IPS-18c (cell line): ENCODE data around the gene MFAP3L.
"Not testable (repeated sequence)": the region's sequence is repeated elsewhere in the genome, so short reads cannot be mapped to it uniquely, and the experiment has no call there.

Source experiments
- H3K4me3 ChIP-seq: 2 replicates; pipeline ENCODE4 v1.7.0; 2013; ENCODE audit warnings: low read depth, mild to moderate bottlenecking, low read length, moderate library complexity; ENCODE audit not compliant: insufficient read depth
- H3K9me3 ChIP-seq: one replicate; pipeline ENCODE4 v1.6.1; 2013; ENCODE audit warnings: mild to moderate bottlenecking, low read length, moderate library complexity; ENCODE audit not compliant: control insufficient read depth, insufficient read depth

MFAP3L gene

DNA sequence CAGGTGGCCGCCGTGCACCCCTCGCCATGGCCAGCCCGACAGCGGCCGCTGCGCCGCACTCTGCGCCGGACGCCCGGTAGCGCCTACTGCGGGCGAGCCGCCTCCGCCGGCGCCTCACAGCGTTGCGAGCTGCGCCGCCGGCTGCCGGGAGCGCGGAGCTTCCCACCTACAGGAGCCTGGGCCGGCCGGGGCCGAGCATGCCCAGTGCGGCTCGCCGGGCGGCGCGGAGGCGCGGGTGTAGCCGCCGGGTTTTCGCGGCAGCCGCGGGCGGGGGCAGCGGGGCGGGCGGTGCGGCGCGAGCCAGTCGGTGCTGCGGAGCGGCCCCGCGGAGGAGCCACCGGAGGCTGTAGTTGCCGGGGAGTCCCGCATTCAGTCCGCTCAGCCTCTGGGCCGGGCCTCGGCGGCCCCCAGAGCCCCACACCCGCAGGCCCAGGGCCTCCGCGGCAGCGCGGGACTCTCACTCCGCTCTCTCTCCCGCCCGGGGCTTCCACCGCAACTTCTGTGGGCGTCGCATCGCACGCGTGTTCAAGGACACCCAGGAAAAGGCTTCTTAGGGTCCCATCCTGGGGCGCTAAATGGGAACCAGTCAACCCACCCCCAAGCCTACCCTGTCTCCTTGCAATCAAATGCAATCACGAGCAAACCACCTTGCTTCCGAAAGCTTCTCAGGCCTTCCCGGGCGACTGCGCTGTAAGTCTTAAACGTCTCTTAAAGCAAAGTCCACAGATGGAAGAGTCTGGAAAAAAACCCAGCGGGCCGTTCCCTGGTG is at the start of gene MFAP3L:
Gene MFAP3L (minus strand): TSS at position 143 of the 769 bp plus-strand sequence. CDS start 20,518 bp downstream, outside the sequence.
- peak within 1 kb of the TSS; percentile 82 for H3K4me3 ChIP-seq
- H3K9me3 ChIP-seq = peaks cover 4% of the 10 kb centered on the region

DNA sequence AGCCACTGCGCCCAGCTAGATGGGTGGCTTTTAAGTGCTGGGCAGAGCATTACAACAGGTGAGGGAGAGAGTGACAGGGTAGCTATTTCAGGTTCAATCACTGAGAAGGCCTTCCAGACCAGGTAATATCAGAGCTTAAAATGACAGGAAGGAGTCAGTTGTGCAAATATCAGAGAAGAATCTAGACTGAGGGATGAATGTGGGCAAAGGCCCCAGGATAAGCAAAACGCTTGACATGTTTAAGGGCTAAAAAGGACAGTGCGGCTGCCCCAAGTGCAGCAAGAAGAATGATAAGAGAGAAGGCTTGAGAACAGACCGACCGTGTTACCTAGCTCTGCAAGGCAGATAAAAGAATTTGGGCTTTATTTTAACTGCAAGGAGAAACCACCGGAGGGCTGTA is 45.0 kb upstream of the MFAP3L start:
- H3K4me3 ChIP-seq = no peak overlapping the region
- H3K9me3 ChIP-seq = no peaks in the 10 kb centered on the region

GRCh38 chr4:170068438-170069128 is 42.4 kb upstream of the MFAP3L start:
- Histone ChIP-seq H3K9me3 (no peaks in the 10 kb centered on the region), H3K4me3 (no peak overlapping the region)

- Histone ChIP-seq H3K9me3 (no peaks in the 10 kb centered on the region), H3K4me3 (no peak overlapping the region)
Observed at GRCh38 chr4:170059421-170059820, 33.2 kb upstream of the MFAP3L start.

DNA sequence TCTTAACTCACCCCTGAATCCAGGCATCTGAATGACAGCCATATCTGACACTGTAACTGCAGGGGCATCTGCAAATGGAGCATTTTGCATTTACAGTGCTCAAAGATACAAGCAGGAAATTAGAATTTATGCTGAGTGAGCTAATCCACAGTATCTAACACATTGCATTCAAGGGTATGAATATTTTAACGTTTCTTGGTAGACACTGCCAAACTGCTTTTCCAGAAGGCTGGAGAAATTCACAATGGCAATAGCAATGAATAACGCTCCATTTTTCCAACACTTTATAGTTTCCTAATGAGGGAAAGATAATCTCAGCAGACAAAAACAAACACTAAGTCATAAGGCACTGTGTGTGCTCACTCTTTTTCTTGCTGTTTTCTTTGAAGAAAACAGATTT is 32.6 kb upstream of the MFAP3L start:
- H3K4me3 ChIP-seq = no peak overlapping the region

GRCh38 chr4:170057866-170058265 is 31.7 kb upstream of the MFAP3L start:
- H3K4me3 ChIP-seq = no peak overlapping the region
- H3K9me3 ChIP-seq = no peaks in the 10 kb centered on the region

More for the DNA sequence above, 32.6 kb upstream of the MFAP3L start:
- H3K9me3 ChIP-seq = no peaks in the 10 kb centered on the region

- Histone ChIP-seq H3K9me3 (no peaks in the 10 kb centered on the region), H3K4me3 (no peak overlapping the region)
Observed at GRCh38 chr4:170052919-170053318, 26.7 kb upstream of the MFAP3L start.

DNA sequence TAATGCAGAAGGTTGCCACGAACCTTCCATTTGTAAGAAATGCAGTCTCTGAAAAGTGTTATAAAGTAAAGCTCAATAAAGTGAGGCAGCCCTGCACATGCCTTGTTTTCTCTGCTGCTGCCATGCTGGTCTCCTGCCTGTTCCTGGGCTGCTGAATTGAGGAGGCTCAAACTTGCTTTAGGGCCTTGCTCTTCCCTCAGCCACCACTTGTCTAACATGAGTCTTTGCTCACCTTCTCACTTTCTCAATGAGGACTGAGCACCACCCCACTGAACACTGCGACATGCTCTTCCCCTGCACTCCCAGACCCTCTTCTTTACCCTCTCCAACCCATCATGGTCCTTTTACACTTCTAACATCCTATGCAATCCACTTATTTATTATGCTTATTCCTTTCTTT is 25.2 kb upstream of the MFAP3L start:
- H3K9me3 ChIP-seq = no peaks in the 10 kb centered on the region
- no peak overlapping the region for H3K4me3 ChIP-seq

GRCh38 chr4:170049766-170050165 is 23.6 kb upstream of the MFAP3L start:
- H3K4me3 ChIP-seq = no peak overlapping the region
- H3K9me3 ChIP-seq = peaks cover 2% of the 10 kb centered on the region

DNA sequence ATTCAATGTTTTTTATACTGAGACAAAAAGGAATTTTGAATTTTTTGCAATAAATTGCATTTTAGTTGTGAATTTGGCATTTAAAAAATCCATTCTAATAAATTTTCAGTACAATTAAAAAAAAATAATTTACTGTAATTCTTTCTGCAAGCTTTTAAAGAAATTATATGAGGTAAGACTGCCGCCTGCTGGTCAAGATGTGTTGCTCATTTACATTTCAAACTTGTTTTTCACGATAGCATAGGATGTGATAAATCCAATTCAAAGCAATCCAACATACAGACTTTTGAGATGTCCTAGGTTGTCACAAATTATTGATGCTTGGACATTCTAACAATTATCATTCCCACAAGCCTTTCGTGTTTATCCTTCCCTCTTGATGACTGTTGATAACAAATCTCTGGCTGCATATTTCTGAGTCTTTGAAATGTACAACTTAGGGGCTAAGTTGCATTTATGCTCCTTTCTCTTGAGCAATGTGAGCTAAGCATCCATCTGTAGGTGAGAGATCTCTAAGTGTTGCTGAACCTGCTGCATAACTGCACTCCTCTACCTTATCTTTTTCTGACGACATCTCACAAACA is 21.7 kb upstream of the MFAP3L start:
- no peak overlapping the region for H3K4me3 ChIP-seq
- peaks cover 2% of the 10 kb centered on the region for H3K9me3 ChIP-seq

- not testable (repeated sequence) for H3K9me3 ChIP-seq
Observed at GRCh38 chr4:170046156-170046555, 20.0 kb upstream of the MFAP3L start.

DNA sequence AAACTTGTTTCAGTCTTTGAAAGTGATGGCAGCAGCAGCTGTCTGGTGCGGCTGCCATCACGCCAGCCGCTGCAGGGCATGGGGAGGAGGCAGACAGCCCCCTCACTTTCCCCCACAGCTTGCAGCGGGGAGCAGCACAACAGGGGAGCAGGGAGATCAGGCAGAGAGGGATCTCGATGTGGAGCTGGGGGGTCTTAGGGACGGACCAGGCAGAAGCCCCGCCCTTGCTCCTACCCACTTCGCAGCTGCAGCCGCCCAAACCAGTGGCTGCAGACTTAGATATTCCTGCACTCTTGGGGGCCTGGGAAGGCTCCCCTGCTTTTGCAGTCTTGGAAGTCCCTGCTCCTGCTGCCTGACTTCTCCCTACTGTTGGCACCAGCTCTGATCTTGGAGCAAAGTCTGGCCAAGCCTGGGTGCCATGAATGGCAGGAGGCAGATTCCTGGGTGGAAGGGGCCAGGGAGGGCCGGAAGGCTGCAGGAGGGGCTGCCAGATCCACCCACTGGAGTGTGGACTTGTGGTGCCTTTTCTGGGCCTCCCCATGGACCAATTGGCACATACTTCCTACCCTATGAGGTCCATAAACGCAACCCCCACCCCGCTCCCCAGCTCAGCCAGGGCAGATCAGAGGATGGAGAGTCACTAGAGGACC is 14.0 kb upstream of the MFAP3L start:
- Histone ChIP-seq H3K9me3 (peaks cover 4% of the 10 kb centered on the region), H3K4me3 (no peak overlapping the region)

More at GRCh38 chr4:170046156-170046555, 20.0 kb upstream of the MFAP3L start:
- not testable (repeated sequence) for H3K4me3 ChIP-seq

- peaks cover 2% of the 10 kb centered on the region for H3K9me3 ChIP-seq
- no peak overlapping the region for H3K4me3 ChIP-seq
Observed at GRCh38 chr4:170038769-170039168, 12.6 kb upstream of the MFAP3L start.

DNA sequence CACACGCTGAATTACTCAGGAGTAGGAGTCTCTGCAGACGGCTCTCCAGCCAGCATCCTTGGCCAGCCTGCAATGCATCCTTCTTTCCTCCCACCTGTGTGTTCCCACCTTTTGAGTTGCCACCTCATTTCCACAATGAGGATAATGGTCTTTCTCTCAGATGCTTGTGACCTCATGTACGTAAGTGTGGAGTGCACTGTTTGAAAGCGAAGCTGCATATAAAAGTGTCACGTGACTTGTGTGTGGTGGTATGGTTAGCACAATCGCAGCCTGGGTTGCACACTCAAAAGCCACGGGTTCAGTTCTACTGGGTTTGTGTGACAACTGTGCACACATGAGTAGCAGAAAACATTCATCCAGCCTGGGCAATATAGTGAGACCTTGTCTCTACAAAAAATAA is 12.0 kb upstream of the MFAP3L start:
- Histone ChIP-seq H3K4me3 (no peak overlapping the region), H3K9me3 (peaks cover 2% of the 10 kb centered on the region)

DNA sequence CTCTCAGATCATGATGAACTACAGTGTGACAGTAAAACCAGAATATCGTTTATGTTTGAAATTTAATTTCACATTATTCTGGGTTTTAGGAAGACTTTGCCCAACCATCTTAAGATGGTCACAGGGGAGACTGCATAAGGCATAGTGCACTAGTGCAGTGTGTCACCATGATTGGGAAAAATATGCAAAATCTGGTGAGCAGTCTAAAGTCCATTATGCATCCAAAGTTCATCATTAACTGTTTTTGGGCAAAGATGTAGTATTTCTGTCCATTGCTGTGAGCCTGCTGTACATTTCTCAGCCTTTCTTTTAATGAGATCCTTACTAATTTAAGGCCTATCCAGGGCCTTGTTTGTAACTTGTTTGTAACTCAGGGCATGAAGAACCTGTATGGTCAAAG is 11.3 kb upstream of the MFAP3L start:
- Histone ChIP-seq H3K9me3 (peaks cover 2% of the 10 kb centered on the region), H3K4me3 (no peak overlapping the region)

DNA sequence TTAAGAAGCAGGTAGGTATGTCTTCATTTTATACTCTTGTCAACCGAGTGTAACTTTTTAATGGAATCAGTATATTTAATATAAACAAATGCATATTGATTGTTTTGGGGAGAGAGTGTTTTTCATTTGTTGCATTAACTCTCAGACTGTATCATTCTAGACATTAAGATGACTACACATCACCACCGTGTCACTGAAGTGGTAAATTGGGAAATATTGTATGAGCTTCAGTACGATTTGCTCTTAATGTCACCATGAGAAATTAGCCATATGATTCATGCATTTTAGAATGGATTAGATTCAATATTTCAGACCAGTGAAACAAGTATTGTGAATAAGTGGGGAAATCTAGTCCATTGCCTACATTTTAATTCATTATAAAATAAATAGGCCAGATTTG is 9.7 kb upstream of the MFAP3L start:
- no peak overlapping the region for H3K4me3 ChIP-seq
- peaks cover 2% of the 10 kb centered on the region for H3K9me3 ChIP-seq

DNA sequence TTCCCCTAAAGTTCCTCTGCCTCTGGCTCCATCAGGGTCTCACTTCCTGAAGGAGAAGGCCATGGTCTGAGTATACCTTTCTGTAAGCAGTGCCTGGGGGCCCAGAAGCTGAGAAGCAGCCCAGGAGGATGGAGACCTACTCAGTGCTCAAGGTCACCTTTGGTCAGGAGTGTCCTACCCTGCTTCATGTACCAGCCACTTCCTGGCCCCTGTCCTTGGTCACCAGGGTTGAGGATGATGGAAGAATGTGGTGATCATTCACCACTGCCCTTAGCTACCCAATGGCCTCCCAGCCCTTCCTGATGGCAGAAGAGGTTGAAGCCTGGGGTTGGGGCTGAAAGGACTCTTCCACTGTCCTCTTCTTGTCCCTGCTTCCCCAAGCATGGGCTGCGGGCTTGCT is 9.0 kb upstream of the MFAP3L start:
- no peak overlapping the region for H3K4me3 ChIP-seq
- H3K9me3 ChIP-seq = peaks cover 2% of the 10 kb centered on the region

- Histone ChIP-seq H3K4me3 (no peak overlapping the region), H3K9me3 (peaks cover 2% of the 10 kb centered on the region)
Observed at GRCh38 chr4:170033999-170034398, 7.8 kb upstream of the MFAP3L start.
